ENCODE measurements around the gene C7orf33.

DNA sequence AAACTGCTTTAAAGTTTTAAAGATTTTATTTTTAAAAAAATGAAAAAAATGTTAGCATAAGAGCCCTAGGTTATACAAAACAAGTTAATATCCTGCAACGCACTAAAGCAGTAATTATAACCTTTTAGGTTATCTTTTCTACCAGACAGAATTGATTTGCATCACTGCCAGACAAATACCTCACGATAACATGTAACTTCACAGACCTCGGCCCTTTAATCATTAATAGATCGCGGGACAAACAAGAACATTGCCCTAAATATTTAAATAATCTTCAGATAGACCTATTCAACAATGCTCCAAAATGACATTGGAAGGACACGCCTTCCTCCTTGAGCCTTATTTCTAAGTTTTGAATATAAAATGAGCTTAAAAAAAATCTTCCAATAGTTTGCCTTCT is 23.8 kb upstream of the C7orf33 start:
- TF ChIP-seq, protein P1, sequence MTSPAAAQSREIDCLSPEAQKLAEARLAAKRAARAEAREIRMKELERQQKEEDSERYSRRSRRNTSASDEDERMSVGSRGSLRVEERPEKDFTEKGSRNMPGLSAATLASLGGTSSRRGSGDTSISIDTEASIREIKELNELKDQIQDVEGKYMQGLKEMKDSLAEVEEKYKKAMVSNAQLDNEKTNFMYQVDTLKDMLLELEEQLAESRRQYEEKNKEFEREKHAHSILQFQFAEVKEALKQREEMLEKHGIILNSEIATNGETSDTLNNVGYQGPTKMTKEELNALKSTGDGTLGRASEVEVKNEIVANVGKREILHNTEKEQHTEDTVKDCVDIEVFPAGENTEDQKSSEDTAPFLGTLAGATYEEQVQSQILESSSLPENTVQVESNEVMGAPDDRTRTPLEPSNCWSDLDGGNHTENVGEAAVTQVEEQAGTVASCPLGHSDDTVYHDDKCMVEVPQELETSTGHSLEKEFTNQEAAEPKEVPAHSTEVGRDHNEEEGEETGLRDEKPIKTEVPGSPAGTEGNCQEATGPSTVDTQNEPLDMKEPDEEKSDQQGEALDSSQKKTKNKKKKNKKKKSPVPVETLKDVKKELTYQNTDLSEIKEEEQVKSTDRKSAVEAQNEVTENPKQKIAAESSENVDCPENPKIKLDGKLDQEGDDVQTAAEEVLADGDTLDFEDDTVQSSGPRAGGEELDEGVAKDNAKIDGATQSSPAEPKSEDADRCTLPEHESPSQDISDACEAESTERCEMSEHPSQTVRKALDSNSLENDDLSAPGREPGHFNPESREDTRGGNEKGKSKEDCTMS (CRISPR knock-in tag; conservative IDR thresholded peaks at IDR 0.05): no peak
- TF ChIP-seq GABPA (IDR thresholded peaks at IDR 0.05; ENCODE audit: low read depth, low read length): no peak
- no peak for TF ChIP-seq GABPA (CRISPR knock-in tag; IDR thresholded peaks at IDR 0.05; ENCODE audit: low read depth)
- no peak for TF ChIP-seq EZH2 (conservative IDR thresholded peaks at IDR 0.05; ENCODE audit: low read depth, low read length)
- TF ChIP-seq ASH2L (IDR thresholded peaks at IDR 0.05; ENCODE audit: insufficient read length, low read depth, low read length): no peak
- no peak for TF ChIP-seq PHF21A (CRISPR knock-in tag; IDR thresholded peaks at IDR 0.05)
- TF ChIP-seq, protein P2, sequence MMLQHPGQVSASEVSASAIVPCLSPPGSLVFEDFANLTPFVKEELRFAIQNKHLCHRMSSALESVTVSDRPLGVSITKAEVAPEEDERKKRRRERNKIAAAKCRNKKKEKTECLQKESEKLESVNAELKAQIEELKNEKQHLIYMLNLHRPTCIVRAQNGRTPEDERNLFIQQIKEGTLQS (CRISPR knock-in tag; IDR thresholded peaks at IDR 0.05): no peak
- no peak for TF ChIP-seq CENPX (CRISPR knock-in tag; IDR thresholded peaks at IDR 0.05)
- no peak for TF ChIP-seq ZNF224 (CRISPR knock-in tag; IDR thresholded peaks at IDR 0.05)
- TF ChIP-seq ZNF230 (CRISPR knock-in tag; IDR thresholded peaks at IDR 0.05): no peak
